Activated CD4-positive, alpha-beta T cell treated with anti-CD3 and anti-CD28 coated beads for 48 hours (primary cell): ENCODE data around the gene AMER3.
"Not testable (repeated sequence)": the region's sequence is repeated elsewhere in the genome, so short reads cannot be mapped to it uniquely, and the experiment has no call there.

Experiments
- DNase-seq: peaks from one replicate; pipeline ENCODE4 v3.0.0-alpha.2; 2020

AMER3 gene, protein sequence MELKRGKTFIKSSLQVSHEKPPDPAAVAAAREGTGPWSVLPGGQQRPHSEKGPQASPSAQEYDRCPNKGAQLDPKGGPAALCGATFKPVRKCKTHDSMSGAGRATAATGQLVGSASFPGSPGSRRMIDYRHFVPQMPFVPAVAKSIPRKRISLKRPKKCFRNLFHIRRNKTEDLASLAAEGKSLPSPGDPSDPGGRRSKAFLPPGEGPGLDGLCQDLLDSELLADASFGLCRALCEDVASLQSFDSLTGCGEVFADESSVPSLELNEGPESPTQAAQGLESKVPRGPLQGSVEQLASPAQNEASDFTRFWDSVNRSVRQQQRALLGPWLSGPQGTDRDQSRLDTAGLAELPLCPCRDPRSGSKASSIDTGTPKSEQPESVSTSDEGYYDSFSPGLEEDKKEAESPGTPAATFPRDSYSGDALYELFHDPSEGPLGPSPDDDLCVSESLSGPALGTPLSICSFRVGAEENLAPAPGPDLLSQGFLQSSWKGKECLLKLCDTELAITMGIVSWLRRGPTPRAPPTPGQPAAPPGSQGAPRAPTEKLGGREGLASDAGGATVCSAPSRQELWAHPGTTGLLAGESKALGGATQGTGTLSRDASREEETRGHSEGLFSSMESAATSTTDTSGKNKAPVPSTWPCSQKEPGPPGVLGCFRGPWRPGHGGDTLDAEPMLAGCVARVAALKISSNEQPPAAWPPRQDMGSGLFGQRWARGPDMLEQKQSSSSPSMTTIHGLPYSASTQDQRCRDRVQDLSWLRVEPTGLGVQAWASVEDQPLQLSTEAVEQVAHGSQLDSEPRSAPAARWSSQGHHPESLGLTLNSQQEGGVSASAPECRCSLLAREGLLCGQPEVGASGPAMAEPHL

GRCh38 chr2:130755256-130756052, at the start of gene AMER3:
Gene AMER3 (plus strand): TSS chr2:130755540. CDS start chr2:130762073, 6,533 bp downstream.
- DNase-seq, result no peak

DNA sequence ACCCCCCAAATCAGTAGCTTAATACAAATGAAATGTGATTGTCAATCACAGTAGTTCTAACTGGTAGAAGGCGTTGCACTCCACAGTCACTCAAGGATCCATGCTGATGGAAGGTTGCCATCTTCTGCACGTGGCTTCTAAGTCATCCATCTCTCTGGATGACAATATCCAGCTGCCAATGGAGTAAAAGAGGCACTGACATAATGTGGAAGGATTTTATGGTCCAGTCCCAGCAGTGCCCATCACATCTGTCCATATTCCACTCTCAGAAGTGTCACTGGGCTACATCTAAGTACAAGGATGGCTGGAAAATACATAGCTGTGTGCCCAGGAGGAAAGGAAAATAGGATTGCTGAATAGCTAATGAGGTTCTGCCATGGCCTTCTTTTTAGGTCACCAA, 40.5 kb upstream of the AMER3 start:
- DNase-seq, result not testable (repeated sequence)

DNA sequence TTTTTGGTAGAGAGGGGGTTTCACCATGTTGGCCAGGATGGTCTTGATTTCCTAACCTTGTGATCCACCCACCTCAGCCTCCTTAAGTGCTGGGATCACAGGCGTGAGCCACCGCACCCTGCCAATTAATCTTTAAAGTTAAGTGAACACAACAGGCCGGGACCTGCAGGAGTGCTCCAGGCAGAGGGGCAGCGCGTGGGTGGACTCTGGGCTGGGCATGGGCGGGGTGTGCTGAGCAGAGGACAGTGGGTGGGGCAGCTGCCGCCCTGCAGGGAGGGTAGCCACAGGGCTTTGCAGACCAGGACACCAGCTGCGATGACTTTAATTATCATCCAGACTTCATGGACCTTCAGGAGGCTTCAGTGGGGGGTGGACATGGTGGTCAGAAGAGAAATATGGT, 35.3 kb upstream of the AMER3 start:
- DNase-seq, result no peak

DNA sequence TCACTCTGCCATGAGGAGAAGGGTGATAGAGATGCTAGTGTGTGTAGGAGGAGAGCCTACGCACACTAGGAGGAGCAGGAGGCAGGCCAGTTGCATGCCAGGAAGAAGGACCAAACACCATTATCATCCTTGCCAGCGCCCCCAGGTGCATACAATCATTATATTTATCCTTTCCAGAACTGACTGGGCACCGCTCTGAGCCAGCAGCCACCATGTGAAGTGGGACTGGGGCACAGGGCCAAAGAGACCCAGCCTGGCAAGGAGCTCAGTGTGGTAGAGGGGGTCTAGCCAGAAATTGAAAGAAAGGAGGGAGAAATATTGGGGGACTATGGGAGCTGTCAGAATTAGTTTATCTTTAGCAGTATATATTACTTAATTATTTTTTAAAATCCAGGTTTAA, 34.8 kb upstream of the AMER3 start:
- no peak for DNase-seq

- no peak for DNase-seq
Observed at GRCh38 chr2:130724455-130724854, 30.9 kb upstream of the AMER3 start.

- no peak for DNase-seq
Observed at GRCh38 chr2:130726614-130727180, 28.6 kb upstream of the AMER3 start.

DNA sequence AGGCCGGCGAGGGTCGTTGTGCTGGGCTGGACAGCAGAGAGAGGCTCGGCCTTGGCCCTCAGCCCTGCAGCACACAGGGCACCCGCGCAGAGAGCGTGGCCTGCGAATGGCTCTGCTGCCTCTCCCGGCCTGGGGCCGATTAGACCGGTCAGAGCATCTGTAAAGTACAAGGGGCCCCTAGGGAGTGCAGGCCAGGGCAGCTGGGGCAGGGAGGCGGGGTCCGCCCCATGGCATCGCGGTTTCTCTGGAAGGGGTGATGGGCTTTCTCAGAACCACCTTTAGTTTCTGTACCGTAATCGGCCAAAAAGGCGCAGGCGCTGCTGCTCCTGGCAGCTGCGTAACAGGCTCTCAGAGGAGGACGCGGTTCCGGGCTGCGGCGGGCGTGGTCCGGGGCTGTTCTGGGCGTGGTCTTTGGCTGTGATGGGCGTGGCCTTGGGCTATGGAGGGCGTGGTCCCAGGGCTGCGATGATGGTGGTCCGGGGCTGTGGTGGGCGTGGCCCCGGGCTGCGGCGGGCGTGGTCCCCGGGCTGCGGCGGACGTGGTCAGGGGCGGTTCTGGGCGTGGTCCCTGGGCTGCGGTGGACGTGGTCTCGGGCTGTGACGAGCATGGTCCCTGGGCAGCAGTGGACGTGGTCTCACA, 27.9 kb upstream of the AMER3 start:
- peak; percentile 92 for DNase-seq

DNA sequence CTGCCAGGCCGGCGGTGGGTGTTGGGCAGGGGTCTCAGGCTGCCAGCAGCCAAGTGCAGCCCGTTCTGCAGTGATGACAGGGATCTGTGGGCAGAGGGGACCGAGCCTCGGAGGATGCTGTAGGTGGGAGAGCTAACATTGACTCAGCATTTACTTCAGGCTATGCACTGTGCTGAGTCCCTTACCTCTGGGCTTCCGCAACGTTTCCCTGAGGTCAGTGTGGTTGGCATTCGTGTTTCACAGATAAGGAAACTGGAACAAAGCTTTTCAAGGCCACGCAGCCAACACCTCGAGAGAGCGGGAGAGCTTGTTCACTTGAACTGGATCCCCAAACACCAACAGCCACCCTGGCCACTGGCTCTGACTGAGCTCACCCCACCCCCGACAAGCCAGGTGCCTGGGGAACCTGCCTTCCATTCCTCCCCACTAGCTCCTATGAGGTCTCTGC, 27.3 kb upstream of the AMER3 start:
- DNase-seq, result peak; percentile 44

DNA sequence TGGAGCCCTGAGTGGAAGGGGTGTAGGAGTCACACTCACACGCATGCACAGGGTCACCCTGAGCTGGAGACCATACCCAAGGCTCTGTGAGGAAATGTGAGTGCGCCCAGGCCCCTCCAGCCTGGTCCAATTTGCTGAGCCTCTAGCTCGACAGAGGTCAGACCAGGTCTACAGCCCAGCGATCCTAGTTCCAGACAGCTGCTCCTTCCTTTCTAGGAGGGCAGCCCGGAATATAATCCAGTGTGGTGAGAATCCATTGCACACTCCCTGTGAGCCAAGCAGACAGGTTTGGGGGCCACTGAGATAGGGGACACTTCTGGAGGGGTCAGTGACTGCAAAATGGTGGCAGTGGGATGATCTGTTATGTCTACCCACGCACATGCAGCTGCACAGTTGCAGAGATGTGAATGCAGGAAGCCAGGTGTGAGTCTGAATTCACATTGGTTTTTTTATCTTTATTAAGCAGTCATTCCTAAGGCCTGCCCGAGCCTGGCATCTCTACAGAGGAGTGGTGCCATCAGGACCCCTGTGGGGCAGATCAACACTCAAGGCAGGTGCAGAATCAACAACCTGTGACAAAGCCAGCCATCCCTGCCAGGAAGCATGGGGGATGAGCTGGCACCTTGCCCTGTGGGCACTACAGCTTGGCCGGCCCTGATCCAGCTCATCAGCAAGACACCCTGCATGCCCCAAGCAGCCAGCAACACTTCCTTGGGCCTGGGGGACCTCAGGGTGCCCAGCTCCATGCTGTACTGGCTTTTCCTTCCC, 26.6 kb upstream of the AMER3 start, which contains the start of gene GPR148:
TSS of gene GPR148 (plus strand) at position 522 of the 768 bp plus-strand sequence. CDS start at position 604, 82 bp downstream.
- no peak for DNase-seq

DNA sequence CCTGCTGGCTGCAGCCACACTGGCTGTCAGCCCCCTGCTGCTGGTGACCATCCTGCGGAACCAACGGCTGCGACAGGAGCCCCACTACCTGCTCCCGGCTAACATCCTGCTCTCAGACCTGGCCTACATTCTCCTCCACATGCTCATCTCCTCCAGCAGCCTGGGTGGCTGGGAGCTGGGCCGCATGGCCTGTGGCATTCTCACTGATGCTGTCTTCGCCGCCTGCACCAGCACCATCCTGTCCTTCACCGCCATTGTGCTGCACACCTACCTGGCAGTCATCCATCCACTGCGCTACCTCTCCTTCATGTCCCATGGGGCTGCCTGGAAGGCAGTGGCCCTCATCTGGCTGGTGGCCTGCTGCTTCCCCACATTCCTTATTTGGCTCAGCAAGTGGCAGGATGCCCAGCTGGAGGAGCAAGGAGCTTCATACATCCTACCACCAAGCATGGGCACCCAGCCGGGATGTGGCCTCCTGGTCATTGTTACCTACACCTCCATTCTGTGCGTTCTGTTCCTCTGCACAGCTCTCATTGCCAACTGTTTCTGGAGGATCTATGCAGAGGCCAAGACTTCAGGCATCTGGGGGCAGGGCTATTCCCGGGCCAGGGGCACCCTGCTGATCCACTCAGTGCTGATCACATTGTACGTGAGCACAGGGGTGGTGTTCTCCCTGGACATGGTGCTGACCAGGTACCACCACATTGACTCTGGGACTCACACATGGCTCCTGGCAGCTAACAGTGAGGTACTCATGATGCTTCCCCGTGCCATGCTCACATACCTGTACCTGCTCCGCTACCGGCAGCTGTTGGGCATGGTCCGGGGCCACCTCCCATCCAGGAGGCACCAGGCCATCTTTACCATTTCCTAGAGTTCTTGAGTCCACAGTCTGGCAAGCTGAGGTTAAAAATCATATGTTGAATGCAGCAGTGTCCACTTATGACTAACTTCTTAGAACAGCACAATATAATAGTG, 25.7 kb upstream of the AMER3 start:
- no peak for DNase-seq

- not testable (repeated sequence) for DNase-seq
Observed at GRCh38 chr2:130732257-130732656, 23.1 kb upstream of the AMER3 start.

GRCh38 chr2:130735200-130735599, 20.1 kb upstream of the AMER3 start:
- DNase-seq, result no peak

- no peak for DNase-seq
Observed at GRCh38 chr2:130736487-130736886, 18.9 kb upstream of the AMER3 start.

DNA sequence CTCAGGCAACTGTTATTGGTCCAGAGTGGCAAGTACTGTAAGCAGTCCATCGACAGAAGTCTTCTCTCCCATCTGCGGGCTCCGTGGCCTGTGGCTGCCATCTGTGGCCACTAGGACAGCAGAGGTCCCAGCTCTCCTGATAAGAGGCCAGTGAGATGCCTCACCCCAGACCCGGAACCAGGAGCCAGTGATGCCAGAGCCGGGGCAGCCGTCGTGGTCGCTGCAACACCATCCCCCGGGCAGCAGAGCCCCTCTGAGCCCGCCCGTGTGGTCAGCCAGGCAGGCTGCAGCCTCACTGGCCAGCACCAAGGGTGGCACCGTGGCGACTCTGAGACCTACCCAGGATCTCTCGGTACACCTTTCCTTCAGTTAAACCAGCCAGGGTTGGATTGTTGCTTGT, 17.7 kb upstream of the AMER3 start:
- no peak for DNase-seq

DNA sequence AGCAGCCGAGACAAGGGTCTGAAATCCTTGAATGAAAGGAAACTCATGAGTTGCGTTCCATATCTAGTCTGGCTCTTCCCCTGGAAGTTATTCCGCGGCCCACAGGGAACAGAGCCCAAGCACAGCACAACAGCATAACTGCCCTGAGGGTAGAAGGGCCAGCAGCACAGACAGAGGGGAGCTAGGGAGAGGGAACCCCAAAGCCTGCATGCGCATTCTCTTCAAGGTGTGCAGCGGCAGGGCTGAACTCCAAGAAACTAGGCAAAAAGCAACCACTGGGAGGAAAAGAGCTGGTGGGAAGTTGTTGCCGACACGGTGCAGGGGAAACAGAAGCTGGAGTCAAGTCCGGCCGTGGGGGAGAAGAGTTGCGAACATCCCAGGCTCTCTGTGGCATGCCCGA, 14.7 kb upstream of the AMER3 start:
- DNase-seq, result no peak

DNA sequence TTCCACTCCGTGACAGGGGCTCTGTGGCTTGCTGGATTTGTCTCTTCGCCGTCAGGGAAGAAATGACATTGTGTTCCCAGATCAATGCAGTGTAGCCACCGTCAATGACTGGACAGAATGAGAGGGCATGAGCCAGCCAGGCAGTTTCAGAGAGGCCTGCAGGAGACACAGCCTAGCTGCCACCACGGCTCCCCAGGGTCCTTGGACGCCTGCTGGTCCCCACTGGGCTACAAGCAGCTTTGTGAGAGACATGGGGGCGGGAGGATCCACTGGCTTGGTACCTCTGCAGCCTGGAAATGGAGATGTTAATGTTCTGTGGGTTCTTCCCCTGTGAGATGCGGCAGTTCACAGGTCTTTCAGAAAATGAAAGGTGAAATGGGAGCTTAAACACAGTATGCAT, 12.1 kb upstream of the AMER3 start:
- no peak for DNase-seq

- no peak for DNase-seq
Observed at GRCh38 chr2:130744287-130745117, 10.8 kb upstream of the AMER3 start.

- DNase-seq, result no peak
Observed at GRCh38 chr2:130749078-130749477, 6.3 kb upstream of the AMER3 start.

DNA sequence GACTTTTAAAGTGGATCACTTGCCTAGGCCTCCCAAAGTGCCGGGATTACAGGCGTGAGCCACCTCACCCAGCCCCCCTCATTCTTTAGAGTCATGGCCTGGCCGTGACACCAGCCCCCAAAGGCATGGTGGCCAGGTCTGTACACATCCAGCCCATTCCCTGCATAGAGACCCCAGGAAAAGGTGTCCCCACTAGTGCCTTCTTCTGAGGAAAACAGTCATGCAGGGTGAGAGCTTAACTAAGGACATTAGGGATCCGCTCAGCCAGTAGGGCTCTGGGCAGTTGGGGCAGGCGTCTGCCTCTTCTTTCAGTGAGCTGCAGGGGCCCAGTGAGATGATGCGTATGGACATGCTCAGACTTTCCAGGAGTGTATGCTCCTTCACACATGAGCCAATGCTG, 5.7 kb upstream of the AMER3 start:
- DNase-seq, result no peak
